Testis (tissue), 3 donors: ENCODE data around the gene HGFAC. TPM values are rescaled to one million over a fixed set of nuclear protein-coding genes. Genes with fewer than 3 reads are reported as not detected.

ENCODE experiments used
- DNase-seq: peaks from one replicate; pipeline ENCODE4 v3.0.0-alpha.2; 2019
- H3K27ac ChIP-seq, 2 donors: fragments of 200-600 bp; sonication (generic); one replicate each; pipeline ENCODE4 v1.5.1; 2019
- H3K27me3 ChIP-seq: fragments of 200-600 bp; sonication (generic); one replicate; pipeline ENCODE4 v1.5.1; 2019
- H3K36me3 ChIP-seq: fragments of 200-600 bp; sonication (generic); one replicate; pipeline ENCODE4 v1.5.1; 2017; ENCODE audit warnings: low read depth; ENCODE audit errors: missing control alignments
- H3K4me1 ChIP-seq: fragments of 200-600 bp; sonication (generic); one replicate; pipeline ENCODE4 v1.5.1; 2019
- H3K4me3 ChIP-seq, 2 donors: fragments of 200-600 bp; sonication (generic); one replicate each; pipeline ENCODE4 v1.5.1; 2017 to 2019
- H3K9me3 ChIP-seq: fragments of 200-600 bp; sonication (generic); one replicate; pipeline ENCODE4 v1.5.1; 2017
- CTCF ChIP-seq, 3 experiments: fragments of 450-650 bp in 2 of 3; fragments of 200-600 bp in 1 of 3; sonication (generic) in 1 of 3; IDR thresholded peaks; one replicate each; pipeline ENCODE4 v1.5.1; 2016 to 2019; ENCODE audit warnings: antibody characterized with exemption in 3 of 3, mild to moderate bottlenecking in 2 of 3, moderate library complexity in 1 of 3
- POLR2A ChIP-seq: fragments of 450-650 bp; IDR thresholded peaks from one replicate; pipeline ENCODE4 v1.6.1; 2017; ENCODE audit warnings: antibody characterized with exemption, mild to moderate bottlenecking, moderate library complexity
- WGBS, 2 donors: methylation state at CpG; one replicate each; pipeline ENCODE4 v1.1.5; 2018; 5-methylcytosine and 5-hydroxymethylcytosine counted together
- intact Hi-C: fragments of 100-400 bp; cut with DNase I; formaldehyde crosslinking; loops from one replicate; pipeline ENCODE4 v1.15.1; 2023; ENCODE audit warnings: low total_unique reads
- polyA plus RNA-seq: library from polyadenylated mRNA; stranded (reverse); fragments of 350-450 nt; fragmentation: Illumina TruSeq; extraction: RNeasy Lipid Tissue Mini Kit (QIAGEN cat#74804); gene quantifications from one replicate; pipeline ENCODE4 v1.2.3, GENCODE V29; 2014; ENCODE audit warnings: low read depth, low replicate concordance; ENCODE audit not compliant: insufficient read depth
- total RNA-seq, 2 donors: library from RNA; depleted of rRNA; stranded (reverse); fragments of >200 nt; gene quantifications; one replicate each; pipeline ENCODE4 v1.2.3, GENCODE V29; 2016

The HGFAC gene
- total and polyA plus RNA-seq, 3 donors from 2014 or later, result 15.5 to 72.3 (median 16.8) TPM

GRCh38 chr4:3470244-3471097 lies 28.7 kb downstream of the HGFAC start:
- no peak for DNase-seq
- H3K36me3 ChIP-seq, result no peaks in the 10 kb centered on the region
- H3K27ac ChIP-seq, result no peak overlapping the region
- 82 to 90% methylated on average over 25 of the region's 25 CpGs for WGBS, 2 donors
- peaks cover 18% of the 10 kb centered on the region for H3K4me1 ChIP-seq
- H3K9me3 ChIP-seq, result no peaks in the 10 kb centered on the region
- intact Hi-C loops, result no loop called here
- no peaks in the 10 kb centered on the region for H3K27me3 ChIP-seq
- H3K4me3 ChIP-seq, result no peak overlapping the region
- TF ChIP-seq POLR2A (no peak), CTCF (IDR thresholded peaks at IDR 0.05) (no peak)

GRCh38 chr4:3471098-3471760 lies 29.5 kb downstream of the HGFAC start:
- intact Hi-C loops, result no loop called here
- no peak overlapping the region for H3K27ac ChIP-seq
- H3K4me3 ChIP-seq, result no peak overlapping the region
- no peak for DNase-seq
- no peaks in the 10 kb centered on the region for H3K36me3 ChIP-seq
- TF ChIP-seq CTCF (IDR thresholded peaks at IDR 0.05) (no peak), POLR2A (no peak)
- no peaks in the 10 kb centered on the region for H3K27me3 ChIP-seq
- H3K9me3 ChIP-seq, result no peaks in the 10 kb centered on the region
- 96 to 97% methylated on average over 19 to 23 of the region's 23 CpGs for WGBS, 2 donors
- peaks cover 16% of the 10 kb centered on the region for H3K4me1 ChIP-seq

- Histone ChIP-seq H3K27ac (no peak overlapping the region), H3K4me3 (no peak overlapping the region), H3K36me3 (no peaks in the 10 kb centered on the region), H3K9me3 (no peaks in the 10 kb centered on the region), H3K4me1 (peaks cover 11% of the 10 kb centered on the region), H3K27me3 (no peaks in the 10 kb centered on the region)
- WGBS, 2 donors, result 86 to 93% methylated on average over 12 to 15 of the region's 15 CpGs
- TF ChIP-seq POLR2A, result no peak
- no peak for TF ChIP-seq CTCF (IDR thresholded peaks at IDR 0.05)
- DNase-seq, result no peak
- intact Hi-C loops, result no loop called here
Measured at GRCh38 chr4:3471886-3472285, 30.1 kb downstream of the HGFAC start.

GRCh38 chr4:3472411-3473141 lies 30.8 kb downstream of the HGFAC start:
- H3K9me3 ChIP-seq, result no peaks in the 10 kb centered on the region
- 89 to 92% methylated on average over 24 to 27 of the region's 27 CpGs for WGBS, 2 donors
- intact Hi-C loops, result no loop called here

More at GRCh38 chr4:3472411-3473141, 30.8 kb downstream of the HGFAC start:
- Histone ChIP-seq H3K4me3 (no peak overlapping the region), H3K27me3 (no peaks in the 10 kb centered on the region), H3K4me1 (peaks cover 4% of the 10 kb centered on the region), H3K27ac (no peak overlapping the region), H3K36me3 (no peaks in the 10 kb centered on the region)
- TF ChIP-seq POLR2A (no peak), CTCF (IDR thresholded peaks at IDR 0.05) (no peak)
- DNase-seq, result no peak
